ENCODE data around the gene DOCK7. TPM values are rescaled to one million over a fixed set of nuclear protein-coding genes. Genes with fewer than 3 reads are reported as not detected.
"Not testable (repeated sequence)": the region's sequence is repeated elsewhere in the genome, so short reads cannot be mapped to it uniquely, and the experiment has no call there.

The DOCK7 gene
- total and polyA plus RNA-seq, 2 of the 13 experiments (the other 11 are each of a cell fraction or from before 2014, with no cell fraction given) = 45.7 to 67.2 TPM

DNA sequence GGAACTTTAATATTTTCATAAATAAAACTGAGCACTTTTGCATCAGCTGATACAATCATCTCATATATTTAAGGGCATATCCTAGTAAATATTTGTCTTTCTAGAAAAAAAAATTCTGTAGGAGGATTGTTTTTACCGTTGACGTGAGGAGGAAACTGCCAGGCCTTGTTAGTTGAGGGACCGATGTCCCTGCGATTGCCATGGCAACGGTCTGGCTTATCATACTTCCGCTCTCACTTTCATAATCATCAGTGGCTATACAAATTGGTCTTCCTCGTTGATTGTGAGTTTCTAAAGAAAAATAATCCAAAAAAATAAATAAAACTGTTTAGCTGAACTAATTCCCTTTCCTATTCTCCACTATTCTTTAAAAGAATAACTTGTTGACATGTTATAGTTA, 160.2 kb downstream of the DOCK7 start (continued):
- TF ChIP-seq, protein P1, sequence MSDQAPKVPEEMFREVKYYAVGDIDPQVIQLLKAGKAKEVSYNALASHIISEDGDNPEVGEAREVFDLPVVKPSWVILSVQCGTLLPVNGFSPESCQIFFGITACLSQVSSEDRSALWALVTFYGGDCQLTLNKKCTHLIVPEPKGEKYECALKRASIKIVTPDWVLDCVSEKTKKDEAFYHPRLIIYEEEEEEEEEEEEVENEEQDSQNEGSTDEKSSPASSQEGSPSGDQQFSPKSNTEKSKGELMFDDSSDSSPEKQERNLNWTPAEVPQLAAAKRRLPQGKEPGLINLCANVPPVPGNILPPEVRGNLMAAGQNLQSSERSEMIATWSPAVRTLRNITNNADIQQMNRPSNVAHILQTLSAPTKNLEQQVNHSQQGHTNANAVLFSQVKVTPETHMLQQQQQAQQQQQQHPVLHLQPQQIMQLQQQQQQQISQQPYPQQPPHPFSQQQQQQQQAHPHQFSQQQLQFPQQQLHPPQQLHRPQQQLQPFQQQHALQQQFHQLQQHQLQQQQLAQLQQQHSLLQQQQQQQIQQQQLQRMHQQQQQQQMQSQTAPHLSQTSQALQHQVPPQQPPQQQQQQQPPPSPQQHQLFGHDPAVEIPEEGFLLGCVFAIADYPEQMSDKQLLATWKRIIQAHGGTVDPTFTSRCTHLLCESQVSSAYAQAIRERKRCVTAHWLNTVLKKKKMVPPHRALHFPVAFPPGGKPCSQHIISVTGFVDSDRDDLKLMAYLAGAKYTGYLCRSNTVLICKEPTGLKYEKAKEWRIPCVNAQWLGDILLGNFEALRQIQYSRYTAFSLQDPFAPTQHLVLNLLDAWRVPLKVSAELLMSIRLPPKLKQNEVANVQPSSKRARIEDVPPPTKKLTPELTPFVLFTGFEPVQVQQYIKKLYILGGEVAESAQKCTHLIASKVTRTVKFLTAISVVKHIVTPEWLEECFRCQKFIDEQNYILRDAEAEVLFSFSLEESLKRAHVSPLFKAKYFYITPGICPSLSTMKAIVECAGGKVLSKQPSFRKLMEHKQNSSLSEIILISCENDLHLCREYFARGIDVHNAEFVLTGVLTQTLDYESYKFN (CRISPR knock-in tag; conservative IDR thresholded peaks at IDR 0.05) = no peak
- no peak for TF ChIP-seq GZF1 (CRISPR knock-in tag; IDR thresholded peaks at IDR 0.05)
- no peak for TF ChIP-seq HNRNPL (IDR thresholded peaks at IDR 0.05; ENCODE audit: low read depth, low read length)
- TF ChIP-seq, protein P2, sequence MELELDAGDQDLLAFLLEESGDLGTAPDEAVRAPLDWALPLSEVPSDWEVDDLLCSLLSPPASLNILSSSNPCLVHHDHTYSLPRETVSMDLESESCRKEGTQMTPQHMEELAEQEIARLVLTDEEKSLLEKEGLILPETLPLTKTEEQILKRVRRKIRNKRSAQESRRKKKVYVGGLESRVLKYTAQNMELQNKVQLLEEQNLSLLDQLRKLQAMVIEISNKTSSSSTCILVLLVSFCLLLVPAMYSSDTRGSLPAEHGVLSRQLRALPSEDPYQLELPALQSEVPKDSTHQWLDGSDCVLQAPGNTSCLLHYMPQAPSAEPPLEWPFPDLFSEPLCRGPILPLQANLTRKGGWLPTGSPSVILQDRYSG (CRISPR knock-in tag; IDR thresholded peaks at IDR 0.05) = no peak
- TF ChIP-seq ZNF674 (CRISPR knock-in tag; IDR thresholded peaks at IDR 0.05; ENCODE audit: low read depth) = no peak
- TF ChIP-seq ZNF891 (CRISPR knock-in tag; IDR thresholded peaks at IDR 0.05) = no peak
- no peak for TF ChIP-seq ARNT (IDR thresholded peaks at IDR 0.05)
- TF ChIP-seq PLRG1 (conservative IDR thresholded peaks at IDR 0.05) = no peak

DNA sequence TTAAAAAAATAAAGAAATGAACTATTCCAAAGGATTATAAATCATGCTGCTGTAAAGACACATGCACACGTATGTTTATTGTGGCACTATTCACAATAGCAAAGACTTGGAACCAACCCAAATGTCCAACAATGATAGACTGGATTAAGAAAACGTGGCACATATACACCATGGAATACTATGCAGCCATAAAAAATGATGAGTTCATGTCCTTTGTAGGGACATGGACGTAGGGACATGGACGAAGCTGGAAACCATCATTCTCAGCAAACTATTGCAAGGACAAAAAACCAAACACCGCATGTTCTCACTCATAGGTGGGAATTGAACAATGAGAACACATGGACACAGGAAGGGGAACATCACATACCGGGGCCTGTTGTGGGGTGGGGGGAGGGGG, 160.8 kb downstream of the DOCK7 start:
- FAIRE-seq; CTCF ChIA-PET (ENCODE audit: low intra/inter-chr PET ratio, low total read pairs); BruUV-seq (replicated peaks); DNase-seq (ENCODE audit: low spot score); H2AFZ ChIP-seq (ENCODE audit: low read length); H3K9ac ChIP-seq (ENCODE audit: insufficient read depth, low read depth, low read length); intact Hi-C loops (cut with micrococcal nuclease; ENCODE audit: unreplicated experiment); H3K9me3 ChIP-seq (ENCODE audit: low read length); H3K79me2 ChIP-seq (ENCODE audit: insufficient read depth, low read length); H3K4me2 ChIP-seq (ENCODE audit: low read depth, low read length); H3K4me3 ChIP-seq (replicated peaks in 1 of 3; ENCODE audit: insufficient read depth in 1 of 3, low read depth in 2 of 3, low read length in 3 of 3); POLR2A ChIA-PET; ATAC-seq; H3K27ac ChIP-seq (ENCODE audit: extremely low read length, insufficient read depth, low read length); in situ Hi-C loops (cut with HindIII; ENCODE audit: extremely low pct_ligation_motif_present, low pct_unique_long_range_greater_than_20kb); H4K20me1 ChIP-seq (ENCODE audit: insufficient read depth, low read length); H3K27me3 ChIP-seq (ENCODE audit: control insufficient read depth in 1 of 2, insufficient read depth in 2 of 2, low read length in 2 of 2): not testable (repeated sequence)
- Histone ChIP-seq H3K4me1 (ENCODE audit: insufficient read depth, low read length) (peaks cover 37% of the 10 kb centered on the region), H3K36me3 (replicated peaks in 1 of 2; ENCODE audit: control insufficient read depth in 1 of 2, insufficient read depth in 2 of 2, low read length in 2 of 2) (peaks cover 6 to 30% of the 10 kb centered on the region in 2 experiments)
- WGBS (ENCODE audit: low lambda C conversion rate) = 85% methylated on average over 6 of the region's 6 CpGs

All from HepG2 (cell line).